ENCODE data around the gene ANKRD13B.

ANKRD13B gene

GRCh38 chr17:29584452-29585079, 8.4 kb upstream of the ANKRD13B start:
- peaks cover 49% of the 10 kb centered on the region for H3K36me3 ChIP-seq (ENCODE audit: control insufficient read depth, insufficient read depth, low read length)
- WGBS, 2 experiments (ENCODE audit: insufficient coverage in 2 of 2), result 59 to 61% methylated on average over 5 of the region's 12 CpGs
- peak overlapping the region; percentile 76 for H3K27ac ChIP-seq (ENCODE audit: low read depth, low read length, severe bottlenecking)
- H3K4me3 ChIP-seq (ENCODE audit: extremely low read depth, insufficient read depth, low read length, poor library complexity, severe bottlenecking), result no peak overlapping the region
- no peaks in the 10 kb centered on the region for H3K9me3 ChIP-seq (ENCODE audit: control insufficient read depth, low read length)
- peaks cover 36% of the 10 kb centered on the region for H3K4me1 ChIP-seq (ENCODE audit: control insufficient read depth, insufficient read depth, low read length, poor library complexity, severe bottlenecking)

- H3K27ac ChIP-seq (ENCODE audit: low read depth, low read length, severe bottlenecking), result peak overlapping the region; percentile 76
- peaks cover 41% of the 10 kb centered on the region for H3K4me1 ChIP-seq (ENCODE audit: control insufficient read depth, insufficient read depth, low read length, poor library complexity, severe bottlenecking)
- no peak overlapping the region for H3K4me3 ChIP-seq (ENCODE audit: extremely low read depth, insufficient read depth, low read length, poor library complexity, severe bottlenecking)
- H3K9me3 ChIP-seq (ENCODE audit: control insufficient read depth, low read length), result no peaks in the 10 kb centered on the region
- peaks cover 43% of the 10 kb centered on the region for H3K36me3 ChIP-seq (ENCODE audit: control insufficient read depth, insufficient read depth, low read length)
- WGBS, 2 experiments (ENCODE audit: insufficient coverage in 2 of 2), result 71 to 85% methylated on average over 5 to 8 of the region's 8 CpGs
Measured at GRCh38 chr17:29585080-29585751, 7.7 kb upstream of the ANKRD13B start.

DNA sequence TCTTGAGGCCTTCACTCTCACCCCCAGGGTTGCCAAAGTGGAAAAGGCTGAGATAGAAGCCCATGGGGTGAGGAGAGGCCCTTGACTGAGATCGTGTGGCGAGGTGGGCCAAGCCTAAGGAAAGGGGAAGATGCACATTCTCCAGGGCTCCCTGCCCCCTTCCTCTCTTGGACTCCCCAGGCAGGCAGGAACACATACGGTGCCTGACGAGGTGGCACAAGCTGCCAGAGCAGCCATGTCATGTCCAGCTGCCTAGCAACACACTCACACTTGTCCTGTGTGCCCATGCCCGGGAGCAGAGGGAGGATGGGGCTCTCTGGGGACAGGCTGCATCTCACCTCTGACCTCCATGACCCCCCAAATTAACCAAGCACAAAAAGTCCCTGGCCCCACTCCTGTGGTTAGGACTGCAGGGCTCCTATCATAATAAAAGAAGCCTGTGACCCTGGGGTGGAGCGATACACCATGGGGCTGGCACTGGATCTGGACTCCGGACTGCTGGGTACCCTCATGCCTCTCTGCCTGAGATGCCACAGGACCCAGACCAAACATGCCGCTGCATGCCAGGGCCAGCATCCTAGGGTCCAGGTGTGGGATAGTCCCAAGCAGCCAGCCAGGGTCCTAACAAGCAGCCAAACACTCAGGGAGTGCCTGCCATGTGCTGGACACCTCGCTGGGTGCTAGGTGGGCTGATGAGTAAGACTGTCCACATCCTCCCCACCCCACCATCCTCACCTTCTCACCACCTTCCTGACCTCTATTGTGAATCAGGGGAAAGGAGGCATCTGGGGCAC, 6.1 kb upstream of the ANKRD13B start:
- 94 to 96% methylated on average over 4 to 6 of the region's 9 CpGs for WGBS, 2 experiments (ENCODE audit: insufficient coverage in 2 of 2)
- no peak overlapping the region for H3K4me3 ChIP-seq (ENCODE audit: extremely low read depth, insufficient read depth, low read length, poor library complexity, severe bottlenecking)
- H3K4me1 ChIP-seq (ENCODE audit: control insufficient read depth, insufficient read depth, low read length, poor library complexity, severe bottlenecking), result peaks cover 54% of the 10 kb centered on the region
- no peak overlapping the region for H3K27ac ChIP-seq (ENCODE audit: low read depth, low read length, severe bottlenecking)
- no peaks in the 10 kb centered on the region for H3K9me3 ChIP-seq (ENCODE audit: control insufficient read depth, low read length)
- H3K36me3 ChIP-seq (ENCODE audit: control insufficient read depth, insufficient read depth, low read length), result peaks cover 30% of the 10 kb centered on the region

DNA sequence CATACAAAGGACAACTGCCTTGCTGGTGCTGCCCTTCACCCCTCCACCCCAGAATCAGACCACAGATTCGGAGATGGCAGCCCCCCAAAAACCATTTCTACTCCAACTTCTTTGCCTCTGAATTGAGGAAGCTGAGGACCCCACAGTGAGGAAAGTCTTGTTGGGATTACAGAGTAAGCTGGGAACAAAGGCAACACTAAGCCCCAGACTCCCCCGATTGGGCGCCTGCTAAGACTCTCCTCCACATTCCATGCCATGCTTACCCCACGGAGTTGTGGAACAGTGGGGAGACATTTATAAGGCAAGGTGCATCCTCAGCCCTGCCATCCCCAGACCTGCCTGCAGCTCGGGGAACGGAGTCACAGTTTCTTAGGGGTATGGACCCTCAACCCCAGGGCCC, 5.3 kb upstream of the ANKRD13B start:
- H3K27ac ChIP-seq (ENCODE audit: low read depth, low read length, severe bottlenecking), result no peak overlapping the region
- H3K9me3 ChIP-seq (ENCODE audit: control insufficient read depth, low read length), result no peaks in the 10 kb centered on the region
- H3K36me3 ChIP-seq (ENCODE audit: control insufficient read depth, insufficient read depth, low read length), result peaks cover 22% of the 10 kb centered on the region
- 76 to 85% methylated on average over 3 to 5 of the region's 6 CpGs for WGBS, 2 experiments (ENCODE audit: insufficient coverage in 2 of 2)
- H3K4me3 ChIP-seq (ENCODE audit: extremely low read depth, insufficient read depth, low read length, poor library complexity, severe bottlenecking), result peak overlapping the region; percentile 84
- peaks cover 58% of the 10 kb centered on the region for H3K4me1 ChIP-seq (ENCODE audit: control insufficient read depth, insufficient read depth, low read length, poor library complexity, severe bottlenecking)

DNA sequence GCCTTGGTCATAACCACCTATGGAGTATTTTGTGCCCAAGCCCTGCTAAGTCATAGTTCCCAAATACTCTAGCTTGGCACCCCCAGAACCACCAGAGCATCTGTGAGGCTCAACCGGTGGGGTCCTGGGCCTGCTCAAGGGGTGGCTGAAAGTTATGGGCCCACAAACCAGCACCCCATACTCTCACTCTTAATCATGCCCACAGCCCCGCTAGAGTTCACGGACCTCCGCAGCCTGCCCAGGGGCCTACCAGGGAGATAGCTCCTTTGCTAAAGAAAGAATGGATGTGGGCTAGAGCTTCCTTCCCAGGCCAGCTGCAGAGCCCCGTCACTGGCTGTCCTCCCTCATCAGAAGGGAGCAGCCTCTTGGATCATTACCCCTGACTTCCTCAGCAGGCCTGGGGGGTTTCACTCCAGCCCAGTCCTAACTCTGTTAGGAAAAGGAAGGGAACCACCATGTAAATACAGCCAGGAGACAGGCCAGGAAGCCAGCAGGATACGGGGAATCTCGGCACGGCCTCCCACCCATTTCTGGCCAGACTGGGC, 4.8 kb upstream of the ANKRD13B start:
- peaks cover 60% of the 10 kb centered on the region for H3K4me1 ChIP-seq (ENCODE audit: control insufficient read depth, insufficient read depth, low read length, poor library complexity, severe bottlenecking)
- peak overlapping the region; percentile 84 for H3K4me3 ChIP-seq (ENCODE audit: extremely low read depth, insufficient read depth, low read length, poor library complexity, severe bottlenecking)
- no peaks in the 10 kb centered on the region for H3K9me3 ChIP-seq (ENCODE audit: control insufficient read depth, low read length)
- no peak overlapping the region for H3K27ac ChIP-seq (ENCODE audit: low read depth, low read length, severe bottlenecking)
- peaks cover 17% of the 10 kb centered on the region for H3K36me3 ChIP-seq (ENCODE audit: control insufficient read depth, insufficient read depth, low read length)
- 22 to 28% methylated on average over 5 of the region's 8 CpGs for WGBS, 2 experiments (ENCODE audit: insufficient coverage in 2 of 2)

DNA sequence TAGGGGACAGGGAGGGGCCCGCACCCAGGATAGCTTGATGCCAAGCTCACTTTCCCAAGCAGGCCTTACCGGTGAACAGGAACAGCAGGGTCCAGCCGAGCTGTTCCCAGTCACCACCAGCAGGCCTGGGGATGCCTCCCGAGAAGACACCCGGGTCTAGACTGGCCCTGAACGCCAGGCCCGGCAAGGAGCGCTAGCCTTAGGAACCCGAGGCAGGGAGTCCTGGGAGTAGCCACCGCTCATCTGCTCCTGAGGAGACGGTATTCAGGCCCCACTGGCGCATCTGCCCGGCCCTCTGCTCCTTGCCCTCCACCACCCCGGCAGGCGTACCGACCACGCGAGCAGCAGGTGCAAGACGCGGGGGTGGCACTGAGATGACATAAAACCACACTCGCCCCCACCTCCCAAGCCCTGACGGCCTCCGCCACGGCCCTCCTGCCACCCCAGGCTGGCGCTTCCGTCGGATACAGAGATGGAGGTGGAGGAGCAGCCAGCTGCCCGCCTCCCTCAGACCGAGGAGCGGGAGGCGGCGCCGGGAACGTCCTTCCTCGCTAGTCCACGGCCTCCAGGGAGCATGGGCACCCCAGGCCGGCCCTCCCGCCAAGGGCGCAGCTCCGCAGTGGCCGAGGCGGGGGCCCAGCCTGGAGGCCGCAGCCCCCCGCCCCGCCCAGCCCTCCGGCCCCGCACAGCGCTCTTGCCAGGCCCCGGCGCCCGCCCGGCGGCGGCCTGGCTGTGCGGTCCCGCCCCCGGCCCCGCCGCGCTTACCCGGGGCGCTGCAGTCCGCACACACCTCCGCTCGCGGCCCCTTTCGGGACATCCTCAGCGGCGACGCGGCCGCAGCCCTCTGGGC, 4.1 kb upstream of the ANKRD13B start:
- Histone ChIP-seq H3K27ac (ENCODE audit: low read depth, low read length, severe bottlenecking) (peak overlapping the region; percentile 13), H3K4me3 (ENCODE audit: extremely low read depth, insufficient read depth, low read length, poor library complexity, severe bottlenecking) (peak overlapping the region; percentile 84), H3K4me1 (ENCODE audit: control insufficient read depth, insufficient read depth, low read length, poor library complexity, severe bottlenecking) (peaks cover 60% of the 10 kb centered on the region), H3K9me3 (ENCODE audit: control insufficient read depth, low read length) (no peaks in the 10 kb centered on the region), H3K36me3 (ENCODE audit: control insufficient read depth, insufficient read depth, low read length) (peaks cover 12% of the 10 kb centered on the region)
- WGBS, 2 experiments (ENCODE audit: insufficient coverage in 2 of 2), result 1% methylated on average over 57 to 63 of the region's 72 CpGs

DNA sequence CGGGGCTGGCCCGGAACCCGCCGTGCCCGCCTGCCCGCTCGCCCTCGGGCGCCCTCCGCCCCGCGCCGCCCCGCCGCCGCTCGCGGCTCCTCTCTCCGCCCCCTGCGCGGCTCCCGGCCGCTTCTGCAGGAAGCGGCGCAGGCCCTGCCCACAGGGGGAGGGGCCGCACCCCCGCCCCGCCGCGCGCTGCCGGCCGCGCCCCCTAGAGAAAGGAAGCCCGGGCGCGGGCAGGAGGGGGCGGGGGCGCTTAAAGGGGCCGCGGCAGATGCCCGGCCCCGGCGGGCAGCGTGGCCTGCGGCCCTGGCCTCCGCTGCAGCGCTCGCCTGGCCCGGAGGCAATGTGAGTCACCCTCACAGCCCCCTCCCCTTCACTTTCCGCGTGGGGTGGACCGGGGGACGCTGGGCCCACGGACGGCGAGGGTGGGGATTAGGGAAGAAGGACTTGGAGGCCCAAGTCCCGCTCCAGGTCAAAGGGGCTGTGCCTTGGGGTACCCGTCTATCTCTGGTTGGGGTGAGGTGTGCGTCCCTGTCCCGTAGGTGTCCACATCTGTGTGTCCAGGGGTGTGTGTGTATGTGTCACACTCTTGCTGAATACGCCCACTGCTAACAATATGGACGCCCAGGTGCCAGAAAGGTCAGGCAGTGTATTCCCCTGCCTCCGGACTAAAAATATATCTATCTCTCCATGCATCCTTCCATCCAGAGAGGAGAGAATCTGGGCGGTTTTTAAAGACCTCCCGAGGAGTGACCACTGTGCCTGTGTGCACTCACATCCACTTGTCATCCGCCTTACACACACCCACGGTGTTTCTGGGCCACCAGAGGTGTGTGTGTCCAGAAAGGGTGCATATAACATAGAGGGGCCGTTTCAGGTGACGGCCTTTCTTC, 3.2 kb upstream of the ANKRD13B start, which contains the start of gene GIT1:
Gene GIT1 (minus strand): TSS at position 125 of the 887 bp plus-strand sequence. CDS start 270 bp downstream, outside the sequence.
- Histone ChIP-seq H3K36me3 (ENCODE audit: control insufficient read depth, insufficient read depth, low read length) (peaks cover 9% of the 10 kb centered on the region), H3K27ac (ENCODE audit: low read depth, low read length, severe bottlenecking) (peak within 1 kb of the TSS; percentile 13), H3K4me1 (ENCODE audit: control insufficient read depth, insufficient read depth, low read length, poor library complexity, severe bottlenecking) (peaks cover 54% of the 10 kb centered on the region), H3K4me3 (ENCODE audit: extremely low read depth, insufficient read depth, low read length, poor library complexity, severe bottlenecking) (peak within 1 kb of the TSS; percentile 84), H3K9me3 (ENCODE audit: control insufficient read depth, low read length) (no peaks in the 10 kb centered on the region)
- 11 to 24% methylated on average over 23 to 45 of the region's 70 CpGs for WGBS, 2 experiments (ENCODE audit: insufficient coverage in 2 of 2)

GRCh38 chr17:29590411-29591145, 2.4 kb upstream of the ANKRD13B start:
- Histone ChIP-seq H3K4me3 (ENCODE audit: extremely low read depth, insufficient read depth, low read length, poor library complexity, severe bottlenecking) (peak overlapping the region; percentile 41), H3K27ac (ENCODE audit: low read depth, low read length, severe bottlenecking) (no peak overlapping the region), H3K4me1 (ENCODE audit: control insufficient read depth, insufficient read depth, low read length, poor library complexity, severe bottlenecking) (peaks cover 53% of the 10 kb centered on the region), H3K9me3 (ENCODE audit: control insufficient read depth, low read length) (no peaks in the 10 kb centered on the region), H3K36me3 (ENCODE audit: control insufficient read depth, insufficient read depth, low read length) (peaks cover 9% of the 10 kb centered on the region)
- 24 to 25% methylated on average over 14 to 17 of the region's 30 CpGs for WGBS, 2 experiments (ENCODE audit: insufficient coverage in 2 of 2)

DNA sequence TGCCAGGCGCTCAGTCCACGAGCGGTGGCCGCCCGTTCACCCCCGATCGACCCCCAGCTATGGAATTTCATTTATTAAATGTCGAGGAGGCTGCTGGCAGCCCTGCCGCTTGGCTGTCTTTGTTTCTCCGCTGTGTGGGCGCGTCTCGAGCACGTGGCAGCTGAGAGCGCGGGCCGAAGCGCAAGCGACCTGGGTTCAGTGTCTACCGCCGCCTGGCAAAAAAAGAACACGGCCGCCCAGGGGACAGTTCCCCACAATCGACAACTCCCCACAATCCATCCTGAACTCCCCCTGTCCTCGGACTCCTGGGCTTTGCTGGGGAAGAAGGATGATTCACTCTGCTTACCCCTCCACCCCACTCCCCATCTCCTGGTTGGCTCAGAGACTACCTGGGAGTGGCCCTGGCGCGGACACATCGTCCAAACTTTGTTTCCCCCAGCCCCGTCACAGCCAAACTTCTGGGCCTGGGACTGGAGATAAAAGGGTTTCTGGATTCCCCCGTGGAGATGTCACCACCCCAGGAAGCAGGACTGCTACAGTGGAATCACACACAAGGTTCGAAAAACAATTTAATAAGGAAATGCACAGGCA, 1.7 kb upstream of the ANKRD13B start:
- H3K4me3 ChIP-seq (ENCODE audit: extremely low read depth, insufficient read depth, low read length, poor library complexity, severe bottlenecking), result peak overlapping the region; percentile 41
- H3K4me1 ChIP-seq (ENCODE audit: control insufficient read depth, insufficient read depth, low read length, poor library complexity, severe bottlenecking), result peaks cover 53% of the 10 kb centered on the region
- no peaks in the 10 kb centered on the region for H3K9me3 ChIP-seq (ENCODE audit: control insufficient read depth, low read length)
- 1 to 2% methylated on average over 14 to 20 of the region's 31 CpGs for WGBS, 2 experiments (ENCODE audit: insufficient coverage in 2 of 2)
- no peak overlapping the region for H3K27ac ChIP-seq (ENCODE audit: low read depth, low read length, severe bottlenecking)
- peaks cover 9% of the 10 kb centered on the region for H3K36me3 ChIP-seq (ENCODE audit: control insufficient read depth, insufficient read depth, low read length)
